Ishikawa (cell line): ENCODE data around the gene TAOK2.

Experiments used
- CEBPB ChIP-seq: IDR thresholded peaks from 2 replicates; pipeline ENCODE4 v1.6.1; 2012
- CREB1 ChIP-seq: IDR thresholded peaks from 2 replicates; pipeline ENCODE4 v1.6.1; 2012; ENCODE audit warnings: low read depth
- EGR1 ChIP-seq: IDR thresholded peaks from 2 replicates; pipeline ENCODE4 v1.6.1; 2012
- EP300 ChIP-seq: IDR thresholded peaks from 2 replicates; pipeline ENCODE4 v1.6.1; 2012; ENCODE audit warnings: borderline replicate concordance
- FOXM1 ChIP-seq: IDR thresholded peaks from 2 replicates; pipeline ENCODE4 v1.6.1; 2012; ENCODE audit warnings: low read depth, borderline replicate concordance
- MAX ChIP-seq: IDR thresholded peaks from 2 replicates; pipeline ENCODE4 v1.6.1; 2012
- NFIC ChIP-seq: IDR thresholded peaks from 2 replicates; pipeline ENCODE4 v1.6.1; 2012
- RAD21 ChIP-seq: IDR thresholded peaks from 2 replicates; pipeline ENCODE4 v1.6.1; 2012; ENCODE audit warnings: low read depth
- REST ChIP-seq: IDR thresholded peaks from 2 replicates; pipeline ENCODE4 v1.6.1; 2012; ENCODE audit warnings: low read depth, mild to moderate bottlenecking
- TAF1 ChIP-seq: IDR thresholded peaks from 2 replicates; pipeline ENCODE4 v1.6.1; 2012; ENCODE audit warnings: low read depth, mild to moderate bottlenecking
- TCF12 ChIP-seq: IDR thresholded peaks from 2 replicates; pipeline ENCODE4 v1.6.1; 2012; ENCODE audit warnings: low read depth
- TEAD4 ChIP-seq: IDR thresholded peaks from 2 replicates; pipeline ENCODE4 v1.6.1; 2012
- USF1 ChIP-seq: IDR thresholded peaks from 2 replicates; pipeline ENCODE4 v1.6.1; 2012
- YY1 ChIP-seq: IDR thresholded peaks from 2 replicates; pipeline ENCODE4 v1.6.1; 2012; ENCODE audit warnings: low read depth
- ZBTB7A ChIP-seq: IDR thresholded peaks from 2 replicates; pipeline ENCODE4 v1.6.1; 2012; ENCODE audit warnings: low read depth

TAOK2 gene

GRCh38 chr16:29974291-29975133 is 844 bp downstream of the TAOK2 start:
- TF ChIP-seq USF1 (no peak), REST (no peak), EP300 (no peak), RAD21 (no peak), TCF12 (no peak), EGR1 (no peak), TEAD4 (no peak), MAX (no peak), FOXM1 (no peak), NFIC (no peak), YY1 (no peak)

GRCh38 chr16:29975134-29975538 is 1.5 kb downstream of the TAOK2 start:
- TF ChIP-seq EGR1 (no peak), USF1 (no peak)

DNA sequence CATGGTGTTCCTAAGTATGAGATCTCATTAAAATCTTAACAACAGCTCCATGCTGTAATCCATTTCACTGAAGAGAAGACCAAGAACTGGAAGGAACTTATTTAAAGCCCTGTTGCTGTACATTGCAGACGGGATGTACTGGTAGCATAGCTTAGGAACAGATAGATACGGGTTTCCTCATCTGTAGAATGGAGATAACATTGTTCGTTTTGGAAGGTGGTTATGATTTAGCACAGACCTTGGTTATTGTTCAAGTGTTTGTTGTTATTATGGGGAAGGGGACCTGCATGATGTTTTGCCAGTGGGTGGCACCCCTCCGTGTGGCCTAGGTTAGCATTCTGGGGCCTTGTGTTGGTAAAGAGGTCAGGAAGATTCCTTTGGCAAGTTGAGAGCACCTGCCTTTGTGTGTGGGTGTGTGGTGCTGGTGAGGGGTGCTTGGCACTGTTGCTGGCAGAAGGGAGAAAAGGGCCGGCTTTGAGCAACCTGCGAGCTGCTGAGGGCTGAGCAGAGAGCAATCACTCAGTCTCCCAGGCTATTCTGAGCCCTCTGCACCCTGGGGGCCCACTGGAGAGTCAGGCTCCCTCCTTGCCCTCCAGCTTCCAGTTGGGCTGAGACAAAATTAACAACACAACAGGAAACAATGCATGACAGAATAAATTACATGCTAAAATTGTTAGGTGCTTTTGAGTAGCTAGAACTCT is 2.3 kb downstream of the TAOK2 start:
- TF ChIP-seq MAX = no peak
- TF ChIP-seq EP300 = no peak
- no peak for TF ChIP-seq RAD21
- no peak for TF ChIP-seq TCF12
- no peak for TF ChIP-seq TEAD4
- no peak for TF ChIP-seq YY1
- no peak for TF ChIP-seq USF1
- no peak for TF ChIP-seq EGR1
- no peak for TF ChIP-seq CREB1
- TF ChIP-seq CEBPB = no peak
- TF ChIP-seq NFIC = no peak
- TF ChIP-seq REST = no peak

GRCh38 chr16:29977063-29977825 is 3.6 kb downstream of the TAOK2 start:
- TF ChIP-seq CREB1 = no peak
- TF ChIP-seq NFIC = no peak
- no peak for TF ChIP-seq EGR1
- no peak for TF ChIP-seq TAF1
- TF ChIP-seq YY1 = no peak
- no peak for TF ChIP-seq CEBPB

- TF ChIP-seq USF1 (no peak), FOXM1 (no peak), YY1 (no peak), TCF12 (no peak), CEBPB (no peak), RAD21 (no peak), EP300 (no peak), CREB1 (no peak), MAX (no peak), EGR1 (no peak), REST (no peak), NFIC (no peak), ZBTB7A (no peak), TAF1 (no peak), TEAD4 (no peak)
Measured at GRCh38 chr16:29978081-29978480, 4.4 kb downstream of the TAOK2 start.
